GM20431 (cell line): Measurements from ENCODE around the gene TXNDC17.

Source experiments
- in situ Hi-C: fragments of 300-500 bp; cut with MseI, MboI; formaldehyde crosslinking; loops from one replicate; pipeline ENCODE4 v1.15.0; 2020; ENCODE audit warnings: low sequenced_read_pairs; ENCODE audit not compliant: unreplicated experiment

Gene TXNDC17

GRCh38 chr17:6636616-6637457 lies 4.0 kb upstream of the TXNDC17 start:
- in situ Hi-C loops: no loop called here

- in situ Hi-C loops: no loop called here
Observed at GRCh38 chr17:6637458-6637840, 3.4 kb upstream of the TXNDC17 start.

GRCh38 chr17:6638046-6638908 lies 2.6 kb upstream of the TXNDC17 start:
- in situ Hi-C loops: no loop called here

GRCh38 chr17:6639014-6639585 lies 1.8 kb upstream of the TXNDC17 start:
- in situ Hi-C loops: no loop called here

- in situ Hi-C loops: no loop called here
Observed at GRCh38 chr17:6639586-6640535, 999 bp upstream of the TXNDC17 start.

- in situ Hi-C loops: no loop called here
Observed at GRCh38 chr17:6641247-6641863, 495 bp downstream of the TXNDC17 start.

- in situ Hi-C loops: no loop called here
Observed at GRCh38 chr17:6642592-6642991, 1.7 kb downstream of the TXNDC17 start.

GRCh38 chr17:6643451-6644125 lies 2.7 kb downstream of the TXNDC17 start:
- in situ Hi-C loops: no loop called here

- in situ Hi-C loops: no loop called here
Observed at GRCh38 chr17:6648181-6648580, 7.3 kb downstream of the TXNDC17 start.

- in situ Hi-C loops: loop anchor here (25.0 kb wide), 2 partner anchors 186 to 361 kb away; partner anchors contain the start of genes BCL6B, RNASEK and TEKT1
Observed at GRCh38 chr17:6651354-6651918, 10.6 kb downstream of the TXNDC17 start, which contains the start of the genes C17orf100 and MED31. TSS of gene C17orf100 (plus strand) at chr17:6651762. CDS start at chr17:6651914, 152 bp downstream. TSS of gene MED31 (minus strand) at chr17:6651605. CDS start at chr17:6651528, 77 bp downstream.

- in situ Hi-C loops: loop anchor here (25.0 kb wide), 2 partner anchors 185 to 360 kb away; partner anchors contain the start of genes BCL6B, RNASEK and TEKT1
Observed at GRCh38 chr17:6651919-6652452, 11.1 kb downstream of the TXNDC17 start.

- in situ Hi-C loops: loop anchor here (25.0 kb wide), 2 partner anchors 182 to 357 kb away; partner anchors contain the start of genes BCL6B, RNASEK and TEKT1
Observed at GRCh38 chr17:6654841-6655731, 14.2 kb downstream of the TXNDC17 start.

- in situ Hi-C loops: loop anchor here (25.0 kb wide), 2 partner anchors 181 to 356 kb away; partner anchors contain the start of genes BCL6B, RNASEK and TEKT1
Observed at GRCh38 chr17:6655732-6656361, 15.0 kb downstream of the TXNDC17 start.

- in situ Hi-C loops: loop anchor here (25.0 kb wide), 2 partner anchors 180 to 355 kb away; partner anchors contain the start of genes BCL6B, RNASEK and TEKT1
Observed at GRCh38 chr17:6656797-6657632, 16.2 kb downstream of the TXNDC17 start.
